ENCODE results near the gene KRT35.

KRT35 gene

DNA sequence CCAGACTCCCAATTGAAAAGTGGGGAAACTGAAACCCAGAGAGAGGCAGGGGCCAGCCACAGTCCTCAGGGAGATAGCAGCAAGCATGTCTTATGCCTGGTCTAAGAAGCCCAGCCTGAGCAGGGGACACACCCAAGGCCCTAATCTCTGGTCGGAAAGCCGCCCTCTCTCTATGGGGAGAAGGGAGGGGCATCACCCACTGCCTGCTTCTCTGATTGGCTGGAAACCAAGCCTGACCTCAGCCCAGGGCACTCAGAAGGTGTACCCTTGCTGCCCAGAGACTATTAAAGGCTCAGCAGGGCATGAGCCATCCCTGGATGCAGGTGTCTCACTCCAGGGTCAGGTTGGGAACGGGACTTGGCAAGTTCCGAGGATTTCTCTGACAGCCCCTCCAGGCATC, 30.2 kb upstream of the KRT35 start:
- no peak for DNase-seq

DNA sequence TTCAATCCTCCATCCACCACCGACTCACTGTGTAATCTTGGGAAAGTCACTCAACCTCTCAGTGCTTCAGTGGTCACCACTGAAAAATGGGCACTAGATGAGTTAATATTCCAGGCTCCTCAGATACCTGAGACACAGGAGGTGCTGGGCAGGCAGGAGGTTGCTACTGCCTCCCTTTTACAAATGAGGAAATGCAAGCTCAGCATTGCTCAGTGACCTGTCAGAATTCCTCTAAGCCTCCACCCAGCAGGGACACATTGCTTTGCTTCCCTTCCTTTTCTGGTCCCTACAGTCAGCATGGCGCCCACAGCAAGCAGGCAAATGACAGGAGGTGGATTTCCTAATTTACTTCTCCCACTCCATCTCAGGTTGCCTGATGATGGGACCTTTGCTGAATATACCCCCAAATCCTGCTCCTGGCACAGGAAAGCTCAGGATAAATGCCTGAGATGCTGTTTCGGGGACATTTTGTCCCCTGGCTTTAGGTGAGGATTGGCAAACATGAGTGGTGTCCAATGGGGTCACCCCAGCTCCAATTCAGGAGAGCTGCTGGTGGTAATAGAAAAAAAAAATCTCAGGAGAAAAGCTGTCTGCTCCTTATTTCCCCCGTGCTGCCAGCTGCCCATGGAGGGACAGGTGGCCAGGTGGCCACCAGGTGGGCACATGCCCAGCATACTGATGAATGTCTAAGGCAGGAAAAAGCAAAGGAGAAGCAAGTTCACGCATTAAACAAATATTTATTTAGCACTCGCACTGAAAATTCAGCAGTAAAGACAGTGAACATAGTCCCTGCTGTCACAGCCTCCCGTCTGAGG, 29.5 kb upstream of the KRT35 start:
- DNase-seq, result no peak

DNA sequence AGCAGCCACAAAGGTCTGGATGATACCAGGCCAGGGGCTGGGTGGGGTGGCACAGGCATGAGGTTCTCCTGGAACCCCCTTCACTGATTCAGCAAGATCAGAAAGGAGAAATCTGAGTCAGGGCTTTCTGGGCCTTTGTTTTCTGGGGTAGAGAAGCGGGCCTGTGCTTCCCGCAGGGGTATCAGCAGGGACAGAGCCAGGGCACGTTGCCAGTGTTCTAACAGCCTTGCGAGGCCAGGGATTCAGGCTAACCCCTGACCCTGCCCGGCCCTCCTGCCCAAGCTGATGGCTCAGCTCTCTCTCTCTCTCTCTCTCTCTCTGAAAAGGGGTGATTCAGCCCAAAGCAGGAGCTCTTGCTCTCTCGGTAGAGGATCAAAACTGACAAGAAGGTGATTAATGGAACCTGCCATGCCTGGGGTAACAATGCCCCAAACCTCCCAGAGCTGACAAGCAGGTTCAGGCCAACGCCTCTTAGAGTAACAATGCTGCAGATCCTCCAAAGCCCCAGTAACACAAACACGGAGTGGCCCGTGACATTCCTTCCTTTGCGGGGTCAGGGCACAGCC, 26.4 kb upstream of the KRT35 start:
- no peak for DNase-seq

DNA sequence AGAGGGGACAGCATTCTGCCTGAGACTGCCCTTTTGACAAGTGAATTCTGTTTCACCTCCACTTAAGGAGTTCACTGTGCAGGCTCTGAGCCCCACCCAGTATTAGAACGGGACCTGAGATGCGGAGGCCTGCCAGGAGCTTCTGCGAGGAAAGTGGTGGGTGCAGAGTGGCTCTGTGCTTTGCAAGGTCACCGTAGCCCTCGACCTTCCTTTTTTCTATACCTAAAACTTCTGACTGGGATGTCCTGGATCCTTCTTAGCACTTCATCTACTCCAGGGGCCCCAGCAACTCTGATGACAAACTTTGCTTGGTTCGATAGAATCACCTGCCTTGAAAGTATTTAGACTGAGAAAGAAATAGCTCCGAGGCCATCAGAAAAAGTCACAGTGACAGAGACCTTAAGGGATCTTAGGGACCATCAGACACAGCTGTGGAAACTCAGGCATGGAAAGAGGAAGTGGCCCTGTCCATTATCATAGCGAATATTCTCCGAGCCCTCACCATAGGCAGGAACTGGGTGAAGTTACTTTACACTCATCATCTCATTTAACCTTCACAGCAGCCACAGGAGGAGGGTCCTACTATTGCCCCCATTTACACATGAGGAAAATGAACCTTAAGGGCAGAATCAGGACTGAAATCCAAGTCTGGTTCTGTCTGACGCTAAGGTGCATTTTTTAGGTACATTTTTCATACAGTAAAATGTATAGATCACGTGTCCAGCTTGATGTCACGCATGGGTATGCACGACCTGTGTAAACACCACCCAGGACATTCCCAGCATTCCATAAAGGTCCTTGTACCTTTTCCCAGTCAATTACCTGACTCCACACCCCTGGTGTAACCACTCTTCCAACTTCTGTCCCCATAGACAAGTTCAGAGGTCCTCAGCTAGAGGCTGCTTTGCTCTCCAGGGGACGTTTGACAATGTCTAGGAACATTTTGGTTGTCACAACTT, 25.1 kb upstream of the KRT35 start:
- no peak for DNase-seq

DNA sequence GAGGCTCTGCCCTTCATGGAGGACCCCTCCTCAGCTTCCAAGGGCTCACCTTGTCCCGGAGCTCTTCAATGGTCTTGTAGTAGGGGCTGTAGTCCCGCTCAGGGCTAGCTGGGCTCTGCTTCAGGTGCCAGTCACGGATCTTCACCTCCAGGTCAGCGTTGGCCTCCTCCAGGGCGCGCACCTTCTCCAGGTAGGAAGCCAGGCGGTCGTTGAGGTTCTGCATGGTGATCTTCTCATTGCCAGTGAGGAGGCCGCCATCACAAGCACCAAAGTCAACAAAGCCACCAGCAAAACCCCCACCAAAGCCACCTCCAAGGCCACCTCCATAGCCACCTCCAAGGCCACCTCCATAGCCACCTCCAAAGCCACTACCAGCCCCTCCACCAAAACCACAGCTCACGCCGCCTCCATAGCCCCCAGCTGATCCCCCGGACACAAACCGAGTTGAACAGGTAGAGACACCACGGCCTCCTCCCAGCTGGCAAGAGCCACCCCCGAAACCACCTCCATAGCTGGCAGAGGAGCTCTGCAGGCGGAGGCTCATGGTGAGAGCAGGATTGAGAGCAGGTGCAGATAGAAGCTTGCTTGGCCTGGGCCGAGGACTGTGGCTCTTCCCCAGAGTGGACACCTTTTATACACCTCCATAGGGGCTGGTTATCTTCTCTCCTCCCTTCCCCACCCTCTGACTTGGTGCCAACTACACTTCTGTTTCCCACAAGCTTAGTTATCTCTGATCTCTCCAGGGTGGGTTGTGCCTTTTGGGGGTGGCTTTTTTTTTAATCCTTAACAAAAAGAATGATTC, 24.3 kb upstream of the KRT35 start, which contains the start of gene KRT13:
TSS of gene KRT13 (minus strand) at position 606 of the 802 bp plus-strand sequence. CDS start at position 544, 62 bp downstream.
- no peak for DNase-seq

DNA sequence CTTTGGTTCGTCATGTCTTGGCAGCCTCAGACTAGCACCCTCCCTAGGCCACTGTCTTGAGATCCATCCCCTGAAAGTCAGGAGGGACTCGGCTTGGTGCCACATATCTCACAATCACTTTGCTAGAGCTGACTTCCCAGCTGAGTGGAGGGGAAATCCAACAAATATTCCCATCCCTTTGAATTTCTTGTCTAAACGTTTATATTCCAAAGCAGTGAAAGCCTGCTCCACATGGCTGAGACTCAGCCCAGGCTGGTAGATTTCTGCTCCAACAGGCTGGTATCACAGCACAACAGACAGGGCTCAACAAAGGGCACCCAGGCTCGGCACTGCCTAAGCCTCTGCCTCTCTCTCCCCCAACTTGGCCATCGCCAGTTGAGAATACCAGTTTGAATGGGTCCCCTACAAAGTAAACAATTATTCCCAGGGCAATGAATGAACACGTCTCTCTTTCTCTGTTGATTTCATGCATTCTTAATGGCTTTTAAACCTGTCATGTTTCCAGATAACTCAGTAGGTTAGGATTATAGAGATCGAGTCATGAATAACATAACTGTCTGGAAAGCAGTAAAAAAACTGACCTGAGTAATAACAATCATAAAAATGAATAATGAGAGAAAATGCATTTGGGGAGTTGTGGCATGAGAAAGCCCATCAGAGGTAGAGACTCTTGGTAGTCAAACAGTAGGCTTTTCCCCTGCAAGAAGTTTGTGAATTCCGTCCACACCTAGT, 23.5 kb upstream of the KRT35 start:
- DNase-seq, result no peak

DNA sequence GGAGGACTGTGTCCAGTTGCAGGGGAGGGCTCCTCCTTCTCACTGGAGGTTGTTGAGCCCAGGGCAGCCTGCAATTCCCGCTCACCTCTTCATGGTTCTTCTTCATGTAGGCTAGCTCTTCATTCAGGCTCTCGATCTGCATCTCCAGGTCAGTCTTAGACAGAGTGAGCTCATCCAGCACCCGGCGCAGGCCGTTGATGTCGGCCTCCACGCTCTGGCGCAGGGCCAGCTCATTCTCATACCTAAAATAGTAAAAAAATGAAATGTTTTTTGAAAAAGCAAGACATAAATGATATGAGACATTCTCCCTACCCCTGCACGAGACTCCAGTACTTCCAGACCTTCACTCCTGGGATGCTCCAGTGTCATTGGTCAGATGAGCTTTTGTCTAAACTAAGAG, 22.3 kb upstream of the KRT35 start:
- no peak for DNase-seq

DNA sequence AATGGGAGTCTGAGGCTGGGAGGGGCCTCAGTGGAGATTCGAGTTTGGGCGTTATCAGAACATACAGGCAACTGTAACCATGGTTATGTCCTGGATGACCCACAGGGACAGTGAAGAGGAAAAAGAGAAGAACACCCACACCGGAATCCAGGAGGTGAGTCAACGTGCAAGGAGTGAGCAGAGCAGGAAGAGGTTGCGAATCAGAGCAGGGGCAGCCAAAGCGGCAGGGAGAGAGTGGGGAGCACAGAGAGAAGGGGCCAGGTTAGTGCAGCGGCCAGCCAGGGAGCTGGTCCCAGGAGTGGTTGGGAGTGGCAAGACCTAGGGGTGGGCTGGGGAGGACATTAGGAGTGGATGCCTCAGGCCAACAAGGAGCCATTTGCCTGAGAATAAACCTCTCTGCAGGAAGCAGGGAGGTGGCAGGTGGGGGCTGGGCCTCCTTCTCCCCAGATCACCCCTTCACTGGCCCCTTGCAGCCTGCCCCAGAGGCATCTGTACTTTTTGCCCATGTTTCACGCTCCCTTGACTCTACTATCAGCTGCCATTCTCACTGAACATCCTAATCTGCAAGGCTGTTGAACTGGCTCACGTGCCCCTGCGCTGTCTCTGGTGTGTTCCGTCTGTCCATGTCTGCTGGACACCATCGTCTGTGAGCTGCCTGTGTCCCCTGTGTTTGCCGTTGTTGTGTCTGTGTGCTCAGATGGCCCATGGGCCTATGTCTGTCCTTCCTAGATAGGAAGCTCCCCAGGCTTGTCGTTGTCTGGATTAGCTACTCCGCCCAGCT, 19.4 kb upstream of the KRT35 start:
- no peak for DNase-seq

DNA sequence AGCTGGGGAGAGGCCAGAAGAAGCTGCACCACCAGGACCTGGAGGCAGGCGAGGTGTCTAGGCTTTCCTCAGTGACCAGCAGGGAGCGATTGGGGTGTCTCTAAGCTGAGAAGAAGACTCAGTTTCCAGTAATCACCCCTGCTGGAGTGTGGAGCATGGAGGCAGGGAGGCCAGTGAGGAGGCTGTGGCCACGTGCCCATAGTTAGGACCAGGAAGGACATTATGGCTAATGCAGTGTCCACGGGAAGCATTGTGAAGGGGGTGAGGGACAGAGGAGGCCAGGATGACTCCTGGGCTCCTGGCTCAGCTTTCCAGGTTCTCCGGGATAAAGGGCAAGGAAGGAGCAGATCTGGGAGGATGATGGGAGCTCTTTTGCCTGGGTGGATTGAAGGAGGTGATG, 18.8 kb upstream of the KRT35 start:
- no peak for DNase-seq

DNA sequence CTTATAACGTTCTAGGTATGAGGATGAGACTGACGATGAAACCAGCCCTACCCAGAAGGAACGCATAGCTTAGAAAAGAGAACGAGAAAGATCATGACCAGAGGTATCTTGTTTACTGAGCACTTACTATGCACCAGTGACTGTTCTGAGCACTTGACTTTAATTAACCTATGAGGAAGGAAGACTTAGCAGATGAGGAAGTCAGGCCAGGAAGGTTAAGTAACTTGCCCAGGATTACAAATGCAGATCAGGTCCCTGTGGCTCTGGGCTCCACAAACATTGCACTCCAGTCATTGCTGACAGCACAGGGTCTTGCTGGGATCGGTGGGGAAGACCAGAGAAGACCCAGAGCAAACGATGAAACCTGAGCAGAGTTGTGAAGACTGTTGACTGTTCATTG, 17.3 kb upstream of the KRT35 start:
- no peak for DNase-seq

DNA sequence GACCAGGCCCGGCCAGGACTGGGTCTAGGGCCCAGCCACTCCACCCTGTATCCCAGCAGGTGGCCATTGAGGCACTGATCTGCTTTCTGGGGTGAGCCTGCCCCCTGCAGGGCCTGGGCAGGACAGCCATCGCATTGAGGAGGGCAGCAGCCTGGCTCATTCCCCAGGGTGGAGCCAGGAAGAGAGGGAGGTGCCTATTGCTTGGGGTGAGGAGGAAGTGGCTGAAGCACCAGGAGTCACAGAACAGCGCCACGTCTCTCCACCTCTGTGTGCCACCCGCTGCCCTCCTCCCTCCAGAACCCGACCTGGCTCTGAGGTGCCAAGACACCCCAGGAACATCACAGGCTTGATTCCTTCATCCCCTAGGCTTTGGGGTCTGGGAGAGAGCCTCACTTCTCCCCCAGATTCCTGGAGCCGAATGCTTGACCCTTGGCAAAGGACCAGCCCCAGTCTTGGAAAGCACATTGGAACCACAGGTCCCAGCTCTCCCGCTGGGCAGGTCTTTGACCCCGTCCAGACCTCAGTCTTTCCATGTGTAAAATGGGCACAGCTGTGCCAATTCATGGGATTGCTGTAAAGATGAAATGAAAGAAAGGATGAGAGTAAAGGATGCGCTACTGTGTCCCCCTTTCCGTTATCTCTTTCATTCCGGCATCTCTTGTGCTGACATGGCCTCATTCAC, 16.0 kb upstream of the KRT35 start:
- DNase-seq, result peak; percentile 0

DNA sequence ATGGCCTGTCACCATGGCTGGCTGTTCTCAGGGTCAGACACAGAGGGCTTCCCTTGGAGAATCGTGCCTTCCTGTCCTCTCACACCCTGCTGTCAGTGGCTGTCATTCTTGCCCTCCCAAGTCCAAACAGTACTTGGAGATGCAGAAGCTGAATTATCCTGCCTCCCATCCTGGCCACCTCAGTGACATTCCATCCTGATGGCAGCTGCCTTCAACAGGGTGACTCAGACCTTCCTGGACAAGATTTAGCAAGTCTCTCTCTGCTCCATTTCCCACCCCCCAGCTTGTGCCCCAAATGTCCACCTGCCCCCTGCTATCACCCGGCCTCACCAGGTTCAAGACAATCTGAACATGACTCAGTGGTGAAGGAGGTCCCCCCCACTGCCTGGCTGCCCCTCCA, 13.6 kb upstream of the KRT35 start:
- DNase-seq, result no peak

DNA sequence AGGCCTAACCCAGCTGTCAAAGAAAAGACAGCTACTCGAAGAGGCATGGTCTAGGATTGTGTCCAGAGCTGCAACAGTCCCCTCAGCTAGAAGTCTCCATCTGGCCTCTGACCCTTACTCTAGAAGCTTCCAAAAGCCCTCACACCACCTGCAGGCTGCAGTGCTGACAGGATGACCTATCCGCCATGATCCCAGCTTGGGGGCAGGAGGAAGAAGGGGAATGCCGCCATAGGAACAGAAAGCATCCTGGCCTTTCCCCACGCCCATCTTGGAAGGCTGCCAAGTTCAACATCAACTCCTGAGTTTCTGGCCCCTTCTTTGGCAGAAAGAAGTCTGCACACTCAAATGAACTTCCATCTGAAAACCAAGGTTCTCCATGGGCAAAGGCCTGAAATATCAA, 11.8 kb upstream of the KRT35 start:
- peak; percentile 2 for DNase-seq

DNA sequence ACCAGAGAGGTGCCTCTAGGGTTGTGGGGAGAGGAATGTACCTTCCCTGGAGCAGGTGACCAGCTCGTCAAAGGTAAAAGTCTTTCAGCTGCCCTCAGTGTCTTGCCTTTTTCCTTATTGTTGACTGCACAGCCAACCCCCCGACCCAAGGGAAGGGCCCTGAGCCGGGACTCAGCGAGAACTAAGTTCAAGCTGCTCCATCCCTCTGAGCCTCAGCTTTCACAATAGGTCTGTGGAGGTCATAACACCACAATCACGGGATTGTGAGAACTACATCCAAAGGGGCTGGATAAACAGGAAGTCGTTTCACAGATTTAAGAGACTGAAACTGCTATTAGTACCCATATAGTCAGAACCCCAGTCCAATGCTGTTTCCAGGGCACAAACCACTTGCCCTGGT, 11.4 kb upstream of the KRT35 start:
- DNase-seq, result no peak

DNA sequence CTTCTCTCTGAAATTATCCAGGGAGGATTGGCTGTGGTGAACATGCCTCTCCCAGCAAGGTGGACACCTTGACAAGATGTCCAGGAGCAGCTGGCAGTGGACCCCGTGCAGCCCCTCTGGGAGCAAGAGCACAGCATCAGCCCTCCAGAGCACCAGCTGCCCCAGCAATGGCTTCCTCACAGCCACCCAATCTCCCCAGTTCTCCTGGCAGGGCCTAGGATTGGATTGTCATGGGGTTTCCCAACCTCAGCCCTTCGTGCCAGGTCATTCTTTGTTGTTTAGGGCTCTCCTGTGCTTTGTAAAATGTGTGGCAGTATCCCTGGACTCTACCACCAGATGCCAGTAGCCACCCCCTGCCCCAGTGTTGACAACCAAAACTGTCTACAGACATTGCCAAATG, 10.5 kb upstream of the KRT35 start:
- DNase-seq, result no peak

DNA sequence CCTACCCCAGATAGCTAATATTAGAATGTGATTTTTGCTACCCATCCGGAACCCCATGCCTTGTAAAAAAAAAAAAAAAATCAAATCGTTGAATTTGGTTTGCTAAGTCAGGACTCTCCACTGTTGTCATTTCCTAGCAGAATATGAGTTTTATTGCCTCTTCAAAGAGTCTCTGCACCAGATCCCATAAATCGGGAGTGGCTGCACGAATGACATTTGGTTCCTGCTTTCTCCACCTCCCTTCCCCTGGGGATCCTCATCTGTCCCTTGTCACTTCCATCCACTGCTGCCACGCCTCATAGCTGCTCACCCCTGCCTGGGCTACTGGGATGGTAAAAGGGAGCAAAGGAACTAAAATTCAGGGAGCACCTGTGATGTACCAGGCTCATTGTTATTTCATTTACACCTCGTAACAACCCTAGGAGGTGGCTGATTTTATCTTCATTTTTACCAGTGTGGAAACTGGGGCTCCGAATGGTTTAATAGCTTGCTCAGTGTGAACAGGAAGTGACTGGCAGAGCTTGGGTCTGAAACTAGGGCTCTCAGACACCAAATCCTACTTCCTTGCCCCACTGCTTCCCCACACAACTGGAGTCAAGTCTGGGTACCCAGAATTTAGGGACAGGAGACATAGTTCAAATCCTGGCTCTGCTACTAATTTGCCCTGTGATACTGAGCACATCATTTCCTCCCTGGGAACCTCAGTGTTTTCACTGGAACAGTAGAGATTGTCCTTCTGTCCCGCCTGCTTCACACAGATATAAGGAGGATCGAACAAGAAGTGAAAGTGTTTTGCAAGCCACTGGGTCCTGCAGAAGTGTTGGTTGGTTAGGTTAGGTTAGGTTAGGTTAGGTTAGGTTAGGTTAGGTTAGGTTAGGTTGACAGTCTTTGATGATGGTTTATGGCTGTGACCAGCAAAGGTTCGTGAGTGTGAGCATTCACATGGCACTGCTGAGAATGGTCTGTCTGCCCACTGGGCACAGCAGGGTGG, 9.3 kb upstream of the KRT35 start:
- DNase-seq, result no peak

DNA sequence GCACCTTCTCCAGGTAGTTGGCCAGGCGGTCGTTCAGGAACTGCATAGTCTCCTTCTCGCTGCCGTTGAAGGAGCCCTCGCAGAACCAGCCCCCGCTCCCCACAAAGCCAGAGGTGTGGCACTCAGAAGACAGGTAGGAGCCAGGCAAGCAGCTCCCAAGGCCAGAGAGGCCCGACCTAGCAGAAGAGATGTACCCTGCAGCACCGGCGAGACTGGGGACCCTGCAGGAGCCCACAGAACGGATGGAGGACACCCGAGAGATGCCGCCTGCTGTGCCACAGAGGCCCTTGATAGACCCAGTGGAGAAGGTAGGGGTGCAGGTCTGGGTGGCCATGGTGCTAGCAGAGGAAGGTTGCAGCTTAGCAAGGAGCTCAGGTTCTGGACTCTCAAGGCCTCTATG, 8.6 kb upstream of the KRT35 start, which contains the start of gene KRT36:
TSS of gene KRT36 (minus strand) at position 380 of the 400 bp plus-strand sequence. CDS start at position 334, 46 bp downstream.
- no peak for DNase-seq

DNA sequence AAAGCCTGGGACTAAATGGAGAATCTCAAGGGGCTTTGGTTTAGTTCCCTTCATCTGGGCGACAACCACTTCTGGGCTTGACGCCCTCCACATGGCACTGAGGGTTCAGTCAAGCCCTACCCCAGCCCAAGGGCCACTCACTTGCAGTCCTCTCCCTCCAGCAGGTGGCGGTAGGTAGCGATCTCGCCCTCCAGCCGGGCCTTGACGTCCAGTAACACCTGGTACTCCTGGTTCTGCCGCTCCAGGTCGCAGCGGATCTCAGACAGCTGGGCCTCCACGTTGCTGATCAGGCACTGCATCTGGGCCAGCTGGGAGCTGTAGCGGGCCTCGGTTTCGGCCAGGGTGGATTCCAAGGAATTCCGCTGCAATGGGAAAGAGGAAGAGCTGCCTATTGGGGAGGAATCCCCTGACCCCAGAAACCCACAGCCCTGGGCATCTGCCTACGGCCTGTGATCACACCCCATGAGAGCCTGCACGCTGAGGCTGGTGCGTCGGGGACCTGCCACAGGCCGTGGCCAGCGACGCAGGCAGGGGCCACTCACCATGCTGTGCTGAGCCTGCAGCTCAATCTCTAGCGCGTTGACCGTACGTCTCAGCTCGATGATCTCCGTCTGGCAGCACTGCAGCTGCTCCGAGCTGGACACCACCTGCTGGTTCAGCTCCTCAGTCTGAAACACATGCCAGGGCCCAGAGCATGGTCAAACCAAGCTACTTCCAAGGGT, 6.0 kb upstream of the KRT35 start:
- DNase-seq, result no peak
